NCI-H2227 treated with DMSO at 0.1 percent for 48 hours (cell line): ENCODE measurements around the gene LY6G5B.

Source experiments
- DNase-seq: peaks from one replicate; lab custom pipeline; 2025; lab: John Stamatoyannopoulos, UW

Gene LY6G5B

DNA sequence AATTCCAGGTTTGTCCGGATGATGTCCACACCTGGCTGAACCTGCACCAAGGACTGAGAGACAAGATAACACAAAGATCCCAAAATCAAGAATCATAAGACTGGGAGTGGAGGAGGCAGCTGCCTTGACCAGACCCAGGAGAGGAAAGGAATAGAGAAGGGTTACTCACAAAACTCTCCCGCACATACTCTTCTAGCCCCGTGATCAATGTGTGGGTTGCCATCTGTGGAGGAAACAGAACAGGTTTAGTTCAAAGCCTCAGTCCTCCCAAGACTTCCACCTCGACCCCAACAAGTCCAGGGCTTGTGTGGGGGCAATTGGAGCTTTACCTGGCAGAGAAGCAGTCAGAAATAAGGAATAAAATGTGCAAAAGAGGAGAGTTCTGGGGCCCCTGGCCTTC is 28.4 kb upstream of the LY6G5B start:
- no peak for DNase-seq

DNA sequence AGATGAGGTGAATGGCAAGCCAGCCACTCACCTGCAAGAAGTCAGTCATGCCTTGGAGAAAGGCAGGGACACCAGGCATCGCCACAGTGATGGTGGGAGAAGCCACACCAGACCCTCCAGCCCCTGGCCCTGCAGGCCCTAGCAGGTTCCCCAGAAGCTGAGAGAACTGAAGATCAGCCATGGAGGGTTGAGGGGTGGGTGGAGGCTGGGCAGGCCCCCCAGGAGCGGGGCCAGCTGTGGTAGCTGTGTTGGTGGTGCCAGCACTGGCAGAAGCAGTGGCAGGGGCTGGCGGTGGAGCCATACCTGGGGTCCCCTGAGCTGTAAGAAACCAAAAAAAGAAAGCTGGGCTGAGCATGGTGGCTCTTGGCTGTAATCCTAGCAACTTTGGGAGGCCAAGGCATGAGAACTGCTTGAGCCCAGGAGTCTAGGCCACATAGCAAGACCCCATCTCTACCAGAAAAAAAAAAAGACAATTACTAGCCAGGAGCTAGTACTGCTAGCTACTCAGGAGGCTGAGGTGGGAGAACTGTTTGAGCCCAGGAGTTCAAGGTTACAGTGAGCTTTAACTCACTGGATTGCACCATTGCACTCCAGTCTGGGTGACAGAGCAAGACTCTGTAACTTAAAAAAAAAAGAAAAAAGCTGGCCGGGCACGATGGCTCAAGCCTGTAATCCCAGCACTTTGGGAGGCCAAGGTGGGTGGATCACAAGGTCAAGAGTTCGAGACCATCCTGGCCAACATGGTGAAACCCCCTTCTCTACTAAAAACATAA is 26.8 kb upstream of the LY6G5B start:
- DNase-seq, result no peak

DNA sequence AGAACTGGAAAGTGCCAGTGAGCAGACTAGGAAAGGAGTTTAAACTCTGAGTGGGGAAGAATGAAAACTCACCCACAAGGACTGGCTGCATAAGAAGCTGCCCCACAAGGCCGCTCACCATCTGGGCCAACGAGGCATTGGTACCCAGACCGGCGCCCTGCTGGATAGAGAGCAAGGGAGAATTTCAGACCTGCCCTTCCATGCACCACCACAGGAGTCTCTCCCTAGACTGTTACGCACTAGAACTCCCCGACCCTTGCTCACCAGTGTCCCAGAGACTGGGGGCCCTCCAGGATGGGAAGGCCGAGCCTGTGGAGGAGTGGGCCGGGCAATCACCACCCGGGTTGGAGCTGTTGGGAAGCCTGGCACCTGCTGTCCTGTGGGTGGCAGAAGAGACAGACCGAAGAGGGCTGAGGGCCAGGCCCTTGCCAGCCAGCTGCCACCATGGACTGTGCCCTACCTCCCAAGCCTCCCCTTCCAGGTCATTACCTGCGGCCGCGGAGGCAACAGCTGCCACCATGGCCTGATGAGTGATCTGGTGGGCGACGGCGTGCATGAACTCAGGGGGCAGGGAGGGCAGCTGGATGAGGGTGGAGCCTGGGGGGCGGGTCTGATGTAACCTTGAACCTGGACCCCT is 25.8 kb upstream of the LY6G5B start:
- no peak for DNase-seq

DNA sequence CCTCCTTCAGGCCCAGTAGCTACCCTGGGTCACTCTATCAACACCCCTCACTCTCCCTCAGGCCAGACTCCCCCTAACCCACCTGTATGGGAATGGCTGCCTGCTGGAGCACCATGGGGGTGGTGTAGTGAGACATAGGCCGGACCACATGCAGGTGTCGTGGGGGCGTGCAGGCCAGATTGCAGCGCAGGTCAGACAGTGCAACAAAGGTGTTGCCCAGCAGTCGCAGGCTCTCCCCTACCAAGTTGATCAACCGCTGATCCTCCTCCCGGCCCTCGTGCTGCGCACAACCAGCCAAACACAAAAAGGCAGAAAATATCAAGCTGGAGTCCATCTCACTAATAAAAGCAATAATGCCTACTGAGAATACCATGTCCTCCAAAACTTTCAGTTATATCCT is 24.5 kb upstream of the LY6G5B start:
- DNase-seq, result no peak

DNA sequence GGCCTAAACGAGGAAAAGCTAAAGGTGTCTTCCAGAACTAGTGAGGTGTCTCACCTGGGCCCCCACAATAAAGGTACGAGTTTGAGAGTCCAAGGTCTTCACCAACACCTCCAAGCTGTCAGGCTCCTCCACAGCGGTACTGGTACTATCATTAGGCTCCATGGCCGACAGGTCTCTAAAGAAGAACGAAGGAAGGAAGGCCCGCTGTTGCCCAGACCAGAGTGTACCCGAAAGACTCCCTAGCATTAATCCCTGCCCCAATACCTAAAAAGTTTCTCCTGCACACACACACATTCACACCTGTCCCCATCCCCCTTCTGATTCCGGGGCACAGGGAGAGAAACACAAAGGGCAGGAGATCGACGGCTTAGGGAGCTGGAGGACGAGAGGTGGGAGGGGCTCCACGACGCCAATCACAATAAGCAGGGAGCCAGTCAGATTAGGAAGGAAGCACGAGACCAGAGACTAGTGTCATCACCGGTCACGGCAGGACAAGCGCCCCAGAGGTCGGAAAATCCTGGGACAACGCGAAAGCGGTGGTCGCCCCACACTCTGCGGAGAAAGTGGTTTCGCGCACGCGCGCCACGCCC is 18.1 kb upstream of the LY6G5B start:
- DNase-seq, result no peak

DNA sequence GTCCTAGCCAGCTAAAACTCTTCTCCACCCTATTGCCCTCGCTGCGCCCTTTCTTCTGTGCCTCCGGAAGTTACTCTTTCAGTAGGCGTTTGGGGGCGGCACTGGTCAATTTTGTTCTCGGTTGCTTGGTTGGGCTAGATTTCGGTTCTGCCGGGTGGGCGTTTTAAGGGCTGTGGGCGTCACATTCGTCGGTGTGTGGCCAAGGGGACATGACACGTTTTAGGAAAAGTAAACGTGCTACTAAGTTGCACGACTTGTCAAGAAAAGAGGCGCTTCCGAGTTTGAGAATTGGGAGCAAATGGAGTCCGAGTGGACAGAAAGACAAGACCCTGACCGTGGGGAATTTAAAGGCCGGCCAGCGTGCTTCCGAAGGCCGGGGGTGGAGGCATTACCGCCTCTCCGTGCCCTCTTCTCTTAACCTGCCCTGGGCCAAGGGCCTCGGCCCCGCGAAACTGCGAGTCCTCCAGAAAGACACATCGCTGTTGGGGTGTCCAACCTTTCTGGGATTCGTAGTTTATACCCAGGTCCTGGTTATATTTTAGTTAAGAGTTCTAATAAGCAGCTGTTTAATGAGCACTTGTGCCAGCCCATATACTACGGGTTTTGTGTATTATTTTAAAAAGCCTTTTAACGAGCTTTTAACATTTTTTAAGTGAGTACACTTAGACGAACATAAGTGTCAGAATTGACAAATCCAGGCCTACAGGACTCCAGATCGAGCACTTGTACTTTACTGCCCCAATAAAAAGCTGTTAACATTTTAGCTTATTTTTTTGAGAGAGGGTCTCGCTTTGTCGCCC is 16.7 kb upstream of the LY6G5B start:
- peak; percentile 99 for DNase-seq

DNA sequence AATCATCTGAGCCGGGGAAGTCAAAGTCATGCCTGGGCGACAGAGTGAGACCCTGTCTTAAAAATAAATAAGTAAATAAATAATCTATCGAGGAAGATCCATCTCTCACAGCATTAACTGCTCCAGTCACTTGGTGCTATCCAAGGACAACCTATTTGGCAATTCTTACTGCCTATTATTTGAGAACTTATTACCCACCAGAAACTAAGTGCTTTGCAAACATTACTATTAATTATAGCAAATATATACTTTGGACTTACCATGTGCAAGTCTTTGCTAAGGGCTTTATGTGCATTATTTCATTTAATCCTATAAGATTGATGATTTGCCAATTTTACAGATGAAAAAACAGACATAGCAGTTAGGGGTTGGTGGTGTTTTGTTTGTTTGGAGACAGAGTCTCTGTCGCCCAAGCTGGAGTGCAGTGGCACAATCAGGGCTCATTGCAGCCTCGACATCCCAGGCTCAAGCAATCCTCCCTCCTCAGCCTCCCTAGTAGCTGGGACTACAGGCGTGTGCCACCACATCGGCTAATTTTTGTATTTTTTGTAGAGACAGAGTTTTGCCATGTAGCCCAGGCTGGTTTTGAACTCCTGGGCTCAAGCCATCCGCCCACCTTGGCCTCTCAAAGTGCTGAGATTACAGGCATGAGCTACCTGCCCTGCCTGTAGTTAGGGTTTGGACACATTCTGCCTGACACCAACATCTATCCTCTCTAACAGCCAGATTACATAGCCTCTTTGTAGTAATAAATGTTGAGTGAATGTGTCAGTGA is 15.0 kb upstream of the LY6G5B start:
- no peak for DNase-seq

DNA sequence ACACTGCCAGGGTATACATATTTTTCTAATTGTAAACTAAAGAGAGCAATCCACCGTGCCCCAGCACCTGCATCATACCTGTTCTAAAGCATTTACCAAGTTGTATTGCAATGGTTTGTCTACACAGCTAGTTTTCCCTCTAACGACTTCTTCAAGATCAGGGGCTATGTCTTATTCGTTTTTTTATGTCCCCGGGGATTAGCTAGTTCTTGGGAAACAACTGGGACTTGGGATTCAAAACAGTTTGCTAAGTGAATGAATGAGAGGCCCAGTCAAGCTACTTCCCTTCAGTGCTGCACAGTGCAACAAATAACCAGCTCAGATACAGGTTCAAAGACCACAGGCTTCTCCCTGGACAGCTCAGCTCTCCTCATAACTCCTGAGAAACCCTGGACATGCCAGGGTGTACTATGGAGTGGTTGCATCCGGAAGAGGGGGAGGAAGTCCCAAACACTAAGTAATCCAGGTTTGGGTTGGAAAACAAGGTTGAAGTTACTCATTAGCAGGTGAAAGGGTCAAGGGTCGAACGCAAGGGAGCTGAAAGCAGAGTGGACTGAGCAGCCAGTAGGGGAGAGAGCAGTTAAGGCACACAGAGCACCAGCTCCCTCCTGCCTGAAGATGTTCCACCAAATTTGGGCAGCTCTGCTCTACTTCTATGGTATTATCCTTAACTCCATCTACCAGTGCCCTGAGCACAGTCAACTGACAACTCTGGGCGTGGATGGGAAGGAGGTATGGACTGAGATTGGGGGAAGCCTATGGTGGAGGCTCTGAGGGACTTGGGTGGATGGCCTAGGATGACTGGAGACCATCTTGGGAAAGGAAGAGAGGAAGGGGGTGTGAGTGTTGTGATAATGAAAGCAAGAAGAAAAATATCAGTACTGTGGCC is 14.2 kb upstream of the LY6G5B start, which contains the start of gene APOM:
Gene APOM, plus strand, starts transcription at position 546 of the 889 bp plus-strand sequence. Its CDS starts 73 bp downstream, at position 619.
- DNase-seq, result no peak

DNA sequence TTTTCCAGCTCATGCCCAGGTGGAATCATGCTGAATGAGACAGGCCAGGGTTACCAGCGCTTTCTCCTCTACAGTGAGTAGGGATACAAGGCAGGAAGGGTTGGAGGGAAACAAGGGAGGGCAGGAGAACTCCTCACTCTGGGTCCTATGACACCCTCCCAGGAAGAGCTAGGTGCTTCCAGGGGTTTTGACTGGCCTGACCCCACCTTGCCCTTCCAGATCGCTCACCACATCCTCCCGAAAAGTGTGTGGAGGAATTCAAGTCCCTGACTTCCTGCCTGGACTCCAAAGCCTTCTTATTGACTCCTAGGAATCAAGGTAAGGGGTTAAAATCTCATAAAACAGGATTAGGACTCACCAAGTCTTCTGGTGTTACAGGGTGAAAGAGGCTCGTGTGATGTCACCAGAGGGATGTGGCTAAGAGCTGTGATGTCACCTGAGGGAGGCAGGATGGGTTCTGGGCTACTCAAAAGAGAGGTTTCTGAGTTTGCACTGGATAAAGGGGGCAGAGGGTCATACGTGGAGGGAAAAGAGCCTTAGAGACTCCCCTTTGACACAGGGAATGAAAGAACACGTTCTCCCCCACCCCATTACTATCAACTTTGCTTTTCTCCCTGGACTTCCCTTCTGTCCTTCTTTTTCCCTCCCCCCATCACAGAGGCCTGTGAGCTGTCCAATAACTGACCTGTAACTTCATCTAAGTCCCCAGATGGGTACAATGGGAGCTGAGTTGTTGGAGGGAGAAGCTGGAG is 12.2 kb upstream of the LY6G5B start:
- no peak for DNase-seq

DNA sequence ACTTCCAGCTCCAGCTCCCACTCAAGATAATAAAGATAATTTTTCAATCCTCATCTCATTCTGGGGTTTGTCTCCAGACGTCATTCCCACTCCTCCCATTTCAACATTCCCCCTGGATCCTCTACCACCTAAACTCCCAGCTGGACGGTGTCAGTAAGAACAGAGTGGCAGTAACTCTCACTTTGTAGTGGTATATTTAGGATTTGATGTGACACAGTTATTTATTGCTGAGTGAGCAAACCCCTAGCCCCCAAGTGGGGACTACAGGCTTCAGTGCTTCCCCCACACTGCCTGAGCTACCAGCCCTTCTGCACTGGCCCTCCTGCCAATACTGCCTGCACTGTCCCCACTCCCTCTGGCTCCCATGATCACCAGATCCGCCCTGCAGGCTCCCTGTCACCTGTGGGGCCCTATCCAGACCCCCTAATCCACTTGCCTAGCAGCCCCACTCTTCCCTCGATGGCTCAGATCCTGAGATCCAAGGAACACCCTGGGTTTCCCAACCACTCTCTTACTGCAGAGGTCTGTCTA is 11.6 kb upstream of the LY6G5B start:
- no peak for DNase-seq

DNA sequence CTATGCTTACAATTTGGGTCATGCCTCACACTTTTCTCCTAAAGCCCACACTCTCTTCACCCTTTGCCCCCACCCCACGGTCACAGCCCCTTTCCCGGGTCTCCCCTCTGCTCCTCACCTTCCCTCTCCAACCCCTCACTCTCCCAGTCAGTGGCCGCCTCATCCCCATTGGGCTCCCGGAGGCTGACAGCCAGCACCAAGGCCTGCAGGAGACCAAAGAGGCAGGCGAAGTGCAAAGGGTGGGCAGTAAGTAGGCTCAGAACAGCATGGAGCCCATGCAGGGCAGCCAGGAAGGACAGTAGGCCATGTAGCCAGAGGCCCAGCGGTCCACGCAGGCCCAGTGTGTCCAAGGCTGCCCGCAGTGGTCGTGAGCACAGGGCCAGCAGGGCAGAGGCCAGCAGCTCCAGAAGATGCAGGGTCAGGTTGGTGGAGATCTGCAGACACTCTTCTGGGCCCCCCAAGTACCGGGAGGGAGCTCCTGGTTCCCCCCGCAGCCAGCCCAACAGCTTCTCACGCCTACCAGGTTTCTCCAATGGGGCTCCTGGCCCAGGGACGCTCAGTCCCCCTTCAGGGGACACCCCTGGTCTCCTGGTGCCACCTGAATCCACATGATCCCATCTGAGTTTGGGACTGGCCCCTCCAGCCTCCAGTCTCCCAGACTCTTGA is 10.7 kb upstream of the LY6G5B start:
- no peak for DNase-seq

DNA sequence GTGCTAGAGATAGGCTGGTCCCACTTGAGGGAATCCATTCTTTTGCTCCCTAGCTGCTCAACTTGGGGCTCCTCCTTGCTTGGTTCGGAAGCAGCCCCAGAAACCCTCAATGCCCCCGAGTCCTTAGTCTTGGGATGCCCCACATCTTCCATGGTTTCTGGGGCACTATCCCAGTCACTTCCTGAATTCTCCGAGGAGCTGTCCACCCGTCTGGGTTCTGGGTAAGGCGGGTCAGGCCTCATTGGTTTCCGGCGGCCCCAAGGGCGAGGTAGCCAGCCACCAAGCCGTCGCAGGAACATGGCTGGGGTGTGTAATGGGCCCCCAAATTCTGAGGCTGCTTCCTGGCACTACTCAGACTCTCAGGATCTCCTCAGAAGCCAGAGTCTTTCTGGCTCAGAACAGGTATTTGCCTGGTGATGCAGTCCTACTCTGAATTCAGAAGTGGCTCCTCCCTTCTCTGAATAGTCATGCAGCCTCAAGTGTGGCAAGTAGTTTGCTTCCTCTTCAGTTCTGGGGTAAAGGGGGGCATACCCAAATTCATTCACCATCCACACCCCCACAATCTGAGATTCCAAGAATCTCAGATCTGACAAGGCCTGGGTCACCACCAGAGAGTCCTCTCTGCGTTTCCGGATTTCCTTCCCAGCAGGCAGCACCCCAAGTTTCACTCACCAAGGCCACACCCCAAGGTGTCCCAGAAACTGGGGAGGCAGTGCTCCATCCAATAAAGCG is 10.0 kb upstream of the LY6G5B start:
- DNase-seq, result no peak

DNA sequence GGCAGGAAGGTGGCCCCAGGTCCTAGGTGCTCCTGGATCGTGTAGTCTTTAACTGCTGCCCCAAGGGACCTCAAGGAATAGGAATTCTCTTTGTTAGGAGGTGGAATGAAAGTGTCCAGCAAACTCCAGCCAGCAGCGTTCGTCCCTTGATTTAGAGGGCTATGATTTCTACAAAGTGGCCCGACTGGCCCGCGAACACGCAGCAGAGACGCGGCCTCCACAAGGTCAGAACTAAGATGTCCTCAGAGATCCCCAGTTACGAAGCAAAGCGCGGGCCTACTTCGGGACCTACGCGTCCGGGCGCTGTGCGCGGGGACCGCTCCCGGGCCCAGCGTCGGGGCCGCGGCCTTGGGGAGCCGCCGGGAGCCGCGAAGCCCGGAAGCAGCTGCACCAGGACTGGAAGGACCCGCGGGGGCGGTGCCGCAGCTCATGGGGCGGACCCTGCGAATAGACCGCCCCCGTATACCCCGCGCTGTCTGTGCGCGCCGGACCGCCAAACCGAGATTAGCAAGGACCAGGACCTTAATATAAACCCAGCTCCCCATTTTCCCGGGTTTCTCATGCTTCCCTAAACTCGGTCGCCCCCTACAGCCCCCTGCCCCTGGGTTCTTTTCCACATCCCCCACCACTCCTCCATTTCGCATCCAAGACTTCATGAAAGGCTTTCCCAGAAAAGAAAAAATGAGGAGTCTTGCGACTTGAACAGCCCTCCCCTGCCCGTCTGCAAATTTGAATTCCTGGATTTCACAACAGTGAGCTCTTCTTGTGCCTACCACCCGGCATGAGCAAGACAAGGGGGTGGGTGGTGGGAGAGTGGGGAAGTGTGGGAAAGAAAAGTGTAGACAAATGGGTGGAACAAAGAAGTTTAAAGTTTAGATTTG is 9.2 kb upstream of the LY6G5B start, which contains the start of gene C6orf47:
Gene C6orf47, minus strand, starts transcription at position 398 of the 881 bp plus-strand sequence. CDS start 831 bp downstream, outside the sequence.
- peak; percentile 77 for DNase-seq

DNA sequence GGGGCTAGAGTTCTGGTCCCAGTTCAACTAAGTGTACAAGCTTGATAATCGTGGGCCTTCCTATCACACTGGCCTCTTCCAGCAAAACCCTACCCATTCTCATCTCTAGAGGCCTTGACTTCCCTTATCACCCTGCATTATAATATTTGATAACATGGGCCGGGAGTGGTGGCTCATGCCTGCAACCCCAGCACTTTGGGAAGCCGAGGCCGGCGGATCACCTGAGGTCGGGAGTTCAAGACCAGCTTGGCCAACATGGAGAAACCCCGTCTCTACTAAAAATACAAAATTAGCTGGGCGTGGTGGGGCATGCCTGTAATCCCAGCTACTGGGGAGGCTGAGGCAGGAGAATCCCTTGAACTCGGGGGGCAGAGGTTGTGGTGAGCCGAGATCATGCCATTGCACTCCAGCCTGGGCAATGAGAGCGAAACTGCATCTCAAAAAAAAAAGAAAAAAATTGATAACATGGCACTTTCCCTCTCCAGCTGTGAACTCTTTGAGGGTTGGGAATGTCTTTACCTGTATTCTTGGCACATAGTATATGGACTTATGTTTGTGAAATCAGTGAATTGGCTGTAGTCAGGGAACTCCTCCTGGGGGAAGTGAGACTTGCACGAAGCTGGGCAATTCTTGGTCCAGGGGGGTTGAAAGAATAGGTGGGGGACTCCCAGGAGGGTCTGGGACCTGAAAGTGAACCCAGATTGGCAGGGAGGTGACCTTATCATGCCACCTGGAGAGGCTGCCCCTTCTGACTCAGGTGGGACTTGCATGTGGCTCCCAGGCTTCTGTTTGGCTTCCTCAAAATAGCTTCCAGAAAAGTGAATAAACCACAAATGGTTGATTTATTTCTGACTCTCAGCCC is 8.3 kb upstream of the LY6G5B start:
- no peak for DNase-seq

DNA sequence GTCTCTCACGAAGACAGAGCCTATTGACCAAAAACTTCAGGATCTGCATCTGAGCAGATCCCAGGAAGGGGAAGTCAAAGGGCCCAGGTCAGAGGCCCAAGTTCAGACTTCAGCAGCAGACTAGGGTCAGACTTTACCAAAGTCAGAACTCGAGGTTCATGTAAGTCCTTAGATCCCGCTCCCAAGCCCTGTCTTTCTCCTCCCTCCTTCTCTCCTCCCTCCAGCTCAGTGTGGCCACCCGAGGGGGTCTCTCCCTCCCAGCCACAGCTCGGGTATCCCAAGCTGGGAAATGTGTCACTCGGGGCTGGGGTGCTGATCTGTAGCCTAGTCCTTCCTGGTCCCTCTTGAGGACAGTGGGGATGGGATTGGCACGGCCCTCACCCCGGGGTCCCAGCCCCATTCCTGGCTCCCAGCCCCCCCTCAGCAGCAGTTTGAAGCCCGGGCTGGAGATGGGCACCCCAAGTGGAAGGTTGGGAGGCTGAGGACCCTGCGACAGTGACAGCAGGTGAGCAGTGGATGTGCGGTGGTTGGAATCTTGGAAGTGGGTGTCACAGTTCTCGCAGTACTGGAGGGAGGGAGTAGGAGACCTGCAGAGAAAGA is 7.6 kb upstream of the LY6G5B start:
- no peak for DNase-seq
